Heart left ventricle (tissue), 16 donors: ENCODE data around the gene GSTA5. TPM values are rescaled to one million over a fixed set of nuclear protein-coding genes. Genes with fewer than 3 reads are reported as not detected.
"Not testable (repeated sequence)": the region's sequence is repeated elsewhere in the genome, so short reads cannot be mapped to it uniquely, and the experiment has no call there.

Source experiments
- ATAC-seq, 4 donors: fragments of 200-7000 bp; cut with Tn5 transposase; one replicate each; pipeline ENCODE4 v1.9.1; 2020 to 2022; ENCODE audit warnings: moderate library complexity in 4 of 4, mild to moderate bottlenecking in 3 of 4, moderate number of reproducible peaks in 1 of 4
- DNase-seq, 5 donors: peaks; one replicate each; pipeline ENCODE4 v3.0.0-alpha.2; 2020
- H3K27ac ChIP-seq, 12 donors: fragments of 200-600 bp; sonication (generic) in 4 of 12; one replicate each; pipeline versions ENCODE4 v1.5.0 to v1.8.0; 2016 to 2022; ENCODE audit warnings: mild to moderate bottlenecking in 2 of 12
- H3K27me3 ChIP-seq, 9 donors: fragments of 200-600 bp; sonication (generic) in 2 of 9; one replicate each; pipeline versions ENCODE4 v1.5.1 to v1.8.0; 2016 to 2022; ENCODE audit warnings: mild to moderate bottlenecking in 3 of 9
- H3K36me3 ChIP-seq, 9 donors: fragments of 200-600 bp; sonication (generic) in 2 of 9; one replicate each; pipeline versions ENCODE4 v1.5.0 to v1.8.0; 2018 to 2022; ENCODE audit warnings: mild to moderate bottlenecking in 2 of 9
- H3K4me1 ChIP-seq, 12 donors: fragments of 200-600 bp; sonication (generic) in 4 of 12; one replicate each; pipeline versions ENCODE4 v1.5.0 to v1.8.0; 2016 to 2022; ENCODE audit warnings: mild to moderate bottlenecking in 3 of 12
- H3K4me3 ChIP-seq, 12 donors: fragments of 200-600 bp; sonication (generic) in 4 of 12; one replicate each; pipeline versions ENCODE4 v1.5.0 to v1.8.0; 2017 to 2022; ENCODE audit warnings: mild to moderate bottlenecking in 9 of 12, moderate library complexity in 4 of 12
- H3K9me3 ChIP-seq, 12 donors: fragments of 200-600 bp; sonication (generic) in 4 of 12; one replicate each; pipeline versions ENCODE4 v1.5.0 to v1.8.0; 2016 to 2022; ENCODE audit warnings: mild to moderate bottlenecking in 1 of 12
- CTCF ChIP-seq, 12 donors: fragments of 200-600 bp; sonication (generic) in 4 of 12; IDR thresholded peaks; one replicate each; pipeline versions ENCODE4 v1.5.0 to v1.8.0; 2018 to 2022; ENCODE audit warnings: antibody characterized with exemption in 12 of 12, mild to moderate bottlenecking in 5 of 12
- POLR2A ChIP-seq, 2 donors: fragments of 450-650 bp; IDR thresholded peaks; one replicate each; pipeline ENCODE4 v1.6.1; 2017; ENCODE audit warnings: antibody characterized with exemption in 2 of 2, mild to moderate bottlenecking in 2 of 2, moderate library complexity in 2 of 2
- WGBS, 4 donors: extraction: QIAGEN DNeasy Blood & Tissue Kit in 2 of 4; methylation state at CpG; one replicate each; pipeline versions ENCODE4 v1.1.5 to v1.1.7; 2013 to 2018; 5-methylcytosine and 5-hydroxymethylcytosine counted together
- intact Hi-C, 10 donors: fragments of 100-400 bp; cut with DNase I; formaldehyde crosslinking; loops; one replicate each; pipeline versions ENCODE4 v1.11.1 to v1.14.2; 2022
- polyA plus RNA-seq, 2 donors: library from polyadenylated mRNA; stranded (reverse); fragments of 200-250 nt; gene quantifications; one replicate each; pipeline ENCODE4 v1.2.3, GENCODE V29; 2013
- total RNA-seq, 9 donors: library from RNA; depleted of rRNA in 2 of 9; stranded (reverse); fragments of >200 nt in 2 of 9; fragmentation: NEBNext Ultra II Directional in 3 of 9; extraction: Animal tissue kit (Norgen Biotek cat#: 25700) in 3 of 9; gene quantifications; one replicate each; pipeline versions ENCODE4 v1.1.0 to v1.2.4, GENCODE V29; 2016 to 2023
- donor health status: ischemic (EF 13 %, LVEDD 7.1; RV severe dilation, severe dysfunction).
- donor health status: healthy with polysubstance abuse.
- donor health status: DM: no; HTN: yes; CAD: no.
- donor health status: DM: no; HTN: no; CAD: no.
- donor health status: ischemic (EF 25% LVEDD 6.9; RV normal size, moderate dysfunction).
- donor health status: ischemic (EF 25% LVEDD 5.7; RV mildly dilated, moderate dysfunction).
- donor health status: healthy.
- donor health status: DM: yes; HTN: yes; CAD: no.
- donor health status: ischemic (EF 35%, LVEDD 5.7; RV mildly dilated, moderate dysfunction).
- donor health status: nonischemic (EF 11% LVEDD 7.7; RV severe dilation, severe dysfunction).
- donor health status: DM: yes; HTN: yes; CAD: no.
- donor health status: PGD.
- donor health status: ischemic (EF 29% LVEDD 5.4; RV normal size, mild dysfunction).
- donor health status: nonischemic (EF 23%, LVEDD 6.1; RV moderate dilation, normal function).

The GSTA5 gene
- total and polyA plus RNA-seq, 11 donors = not detected

GRCh38 chr6:52821842-52822241, 18.8 kb downstream of the GSTA5 start:
- no peak for ATAC-seq
- 64 to 91% (median 72%) methylated on average over 1 of the region's 1 CpG for WGBS, 4 donors
- intact Hi-C loops = no loop called here
- Histone ChIP-seq H3K27me3 (no peaks in the 10 kb centered on the region), H3K4me1 (no peaks in the 10 kb centered on the region), H3K4me3 (no peak overlapping the region), H3K36me3 (no peaks in the 10 kb centered on the region), H3K27ac (no peak overlapping the region), H3K9me3 (peaks cover 0 to 14% (median 0%) of the 10 kb centered on the region in 12 donors)
- TF ChIP-seq CTCF (IDR thresholded peaks at IDR 0.05) (no peak), POLR2A (IDR thresholded peaks at IDR 0.05) (no peak)
- no peak for DNase-seq

GRCh38 chr6:52820198-52820597, 20.4 kb downstream of the GSTA5 start:
- peaks cover 0 to 14% (median 0%) of the 10 kb centered on the region in 12 donors for H3K9me3 ChIP-seq
- no peaks in the 10 kb centered on the region for H3K27me3 ChIP-seq
- WGBS, 4 donors = 69 to 82% (median 75%) methylated on average over 2 of the region's 2 CpGs
- no peak for ATAC-seq
- H3K4me1 ChIP-seq = no peaks in the 10 kb centered on the region
- no peak for TF ChIP-seq POLR2A (IDR thresholded peaks at IDR 0.05)
- TF ChIP-seq CTCF (IDR thresholded peaks at IDR 0.05) = no peak
- no peak overlapping the region for H3K27ac ChIP-seq
- H3K36me3 ChIP-seq = no peaks in the 10 kb centered on the region
- intact Hi-C loops = no loop called here
- no peak for DNase-seq
- no peak overlapping the region for H3K4me3 ChIP-seq

GRCh38 chr6:52815167-52816092, 25.2 kb downstream of the GSTA5 start:
- TF ChIP-seq CTCF (IDR thresholded peaks at IDR 0.05) (peak; percentile 37 to 70 (median 56)), POLR2A (IDR thresholded peaks at IDR 0.05) (no peak)
- 31 to 40% (median 33%) methylated on average over 14 to 15 of the region's 15 CpGs for WGBS, 4 donors
- intact Hi-C loops = loop anchor here in 1 of 10 donors (10.0 kb wide), 1 partner anchor 239 kb away; no protein-coding TSS in a partner anchor
- no peak overlapping the region for H3K27ac ChIP-seq
- H3K9me3 ChIP-seq = no peaks in the 10 kb centered on the region
- H3K4me1 ChIP-seq = no peaks in the 10 kb centered on the region
- H3K4me3 ChIP-seq = no peak overlapping the region
- DNase-seq (peak in 1 of 5 donors; percentile 23), ATAC-seq (peak in 3 of 4 donors; percentile 71 to 76 (median 75))
- H3K27me3 ChIP-seq = no peaks in the 10 kb centered on the region
- H3K36me3 ChIP-seq = no peaks in the 10 kb centered on the region

GRCh38 chr6:52814545-52814944, 26.1 kb downstream of the GSTA5 start:
- H3K36me3 ChIP-seq, H3K27ac ChIP-seq, ATAC-seq, H3K4me3 ChIP-seq, H3K27me3 ChIP-seq, DNase-seq, H3K9me3 ChIP-seq, H3K4me1 ChIP-seq: not testable (repeated sequence)
- intact Hi-C loops = loop anchor here in 1 of 10 donors (10.0 kb wide), 1 partner anchor 240 kb away; no protein-coding TSS in a partner anchor
- 60 to 93% (median 74%) methylated on average over 3 of the region's 3 CpGs for WGBS, 4 donors

GRCh38 chr6:52809777-52810176, 30.8 kb downstream of the GSTA5 start:
- not testable (repeated sequence) for DNase-seq, H3K9me3 ChIP-seq, H3K27ac ChIP-seq, H3K27me3 ChIP-seq, H3K4me3 ChIP-seq, H3K36me3 ChIP-seq, ATAC-seq, H3K4me1 ChIP-seq
- WGBS, 4 donors = 70 to 72% (median 71%) methylated on average over 4 of the region's 4 CpGs
- intact Hi-C loops = loop anchor here in 1 of 10 donors (10.0 kb wide), 1 partner anchor 245 kb away; no protein-coding TSS in a partner anchor
